HG03139 (cell line): Measurements from ENCODE around the gene RPL29.

Experiments
- ATAC-seq: cut with Tn5 transposase; IDR thresholded peaks from one replicate; pipeline ENCODE4 v1.9.1; 2021; ENCODE audit not compliant: unreplicated experiment

Gene RPL29

GRCh38 chr3:51983578-51984268 is 12.0 kb downstream of the RPL29 start:
- no peak for ATAC-seq

- peak; percentile 64 for ATAC-seq
Observed at GRCh38 chr3:51982838-51983577, 12.7 kb downstream of the RPL29 start, which contains the start of gene ACY1. ACY1 (plus strand) TSS chr3:51983535; CDS start chr3:51984065, 530 bp downstream.

- ATAC-seq, result peak; percentile 43
Observed at GRCh38 chr3:51982352-51982837, 13.3 kb downstream of the RPL29 start.

GRCh38 chr3:51980253-51980652 is 15.4 kb downstream of the RPL29 start:
- no peak for ATAC-seq

GRCh38 chr3:51978143-51978502 is 17.6 kb downstream of the RPL29 start:
- ATAC-seq, result no peak

- ATAC-seq, result no peak
Observed at GRCh38 chr3:51977446-51978142, 18.1 kb downstream of the RPL29 start.

GRCh38 chr3:51975852-51976549 is 19.7 kb downstream of the RPL29 start:
- no peak for ATAC-seq

GRCh38 chr3:51974963-51975851 is 20.5 kb downstream of the RPL29 start, which contains the start of gene ABHD14A:
ABHD14A (plus strand) TSS chr3:51975064; CDS start chr3:51975136, 72 bp downstream.
- ATAC-seq, result peak; percentile 49

GRCh38 chr3:51974277-51974962 is 21.3 kb downstream of the RPL29 start:
- ATAC-seq, result no peak

- ATAC-seq, result no peak
Observed at GRCh38 chr3:51971350-51971749, 24.3 kb downstream of the RPL29 start.

GRCh38 chr3:51970606-51971300 is 24.9 kb downstream of the RPL29 start:
- no peak for ATAC-seq

GRCh38 chr3:51969841-51970240 is 25.9 kb downstream of the RPL29 start:
- no peak for ATAC-seq

- ATAC-seq, result no peak
Observed at GRCh38 chr3:51968883-51969678, 26.6 kb downstream of the RPL29 start.

- no peak for ATAC-seq
Observed at GRCh38 chr3:51968170-51968775, 27.4 kb downstream of the RPL29 start.

- no peak for ATAC-seq
Observed at GRCh38 chr3:51967384-51968169, 28.1 kb downstream of the RPL29 start, which contains the start of gene PCBP4. PCBP4 (minus strand) TSS chr3:51967454; CDS start chr3:51961240, 6,214 bp downstream.

- no peak for ATAC-seq
Observed at GRCh38 chr3:51966922-51967383, 28.7 kb downstream of the RPL29 start.

- no peak for ATAC-seq
Observed at GRCh38 chr3:51966486-51966885, 29.2 kb downstream of the RPL29 start.
